ENCODE data around the gene TENT4A.

GRCh38 chr5:6707852-6708251 lies 5.4 kb upstream of the TENT4A start:
- TF ChIP-seq CTCF (conservative IDR thresholded peaks at IDR 0.05; ENCODE audit: low read length) (no peak), EZH2phosphoT487 (IDR thresholded peaks at IDR 0.05; ENCODE audit: borderline replicate concordance, low read depth, low read length) (no peak)
